Stimulated activated naive B cell treated with anti-CD40 and anti-IgM and Interleukin-4, amounts not matched to agents 10 μg/mL and 1 μg/mL and 100 μg/mL, for 72 hours (primary cell): ENCODE measurements around the gene MINDY1.

ENCODE experiments used
- ATAC-seq, 2 donors: fragments of 150-1000 bp; cut with Tn5 transposase; replicated peaks; 2 replicates each; pipeline ENCODE4 v1.10.0; 2021; ENCODE audit warnings: moderate library complexity in 1 of 2
- DNase-seq: peaks from one replicate; pipeline ENCODE4 v3.0.0; 2021
- H3K27ac Mint-ChIP-seq: one replicate; pipeline ENCODE4 v1.8.0; 2022; ENCODE audit warnings: mild to moderate bottlenecking, mixed read lengths
- H3K27me3 Mint-ChIP-seq, 2 donors: one replicate each; pipeline ENCODE4 v1.8.0; 2022; ENCODE audit warnings: mixed read lengths in 2 of 2
- H3K36me3 Mint-ChIP-seq, 2 donors: one replicate each; pipeline ENCODE4 v1.8.0; 2022; ENCODE audit warnings: mixed read lengths in 2 of 2, mild to moderate bottlenecking in 1 of 2
- H3K4me1 Mint-ChIP-seq, 2 donors: one replicate each; pipeline ENCODE4 v1.8.0; 2022; ENCODE audit warnings: mixed read lengths in 2 of 2, mild to moderate bottlenecking in 1 of 2
- H3K4me3 Mint-ChIP-seq, 2 donors: one replicate each; pipeline ENCODE4 v1.8.0; 2022; ENCODE audit warnings: mild to moderate bottlenecking in 2 of 2, mixed read lengths in 2 of 2, moderate library complexity in 1 of 2
- H3K9me3 Mint-ChIP-seq, 2 donors: one replicate each; pipeline ENCODE4 v1.8.0; 2022; ENCODE audit warnings: mixed read lengths in 2 of 2, mild to moderate bottlenecking in 1 of 2

Gene MINDY1

DNA sequence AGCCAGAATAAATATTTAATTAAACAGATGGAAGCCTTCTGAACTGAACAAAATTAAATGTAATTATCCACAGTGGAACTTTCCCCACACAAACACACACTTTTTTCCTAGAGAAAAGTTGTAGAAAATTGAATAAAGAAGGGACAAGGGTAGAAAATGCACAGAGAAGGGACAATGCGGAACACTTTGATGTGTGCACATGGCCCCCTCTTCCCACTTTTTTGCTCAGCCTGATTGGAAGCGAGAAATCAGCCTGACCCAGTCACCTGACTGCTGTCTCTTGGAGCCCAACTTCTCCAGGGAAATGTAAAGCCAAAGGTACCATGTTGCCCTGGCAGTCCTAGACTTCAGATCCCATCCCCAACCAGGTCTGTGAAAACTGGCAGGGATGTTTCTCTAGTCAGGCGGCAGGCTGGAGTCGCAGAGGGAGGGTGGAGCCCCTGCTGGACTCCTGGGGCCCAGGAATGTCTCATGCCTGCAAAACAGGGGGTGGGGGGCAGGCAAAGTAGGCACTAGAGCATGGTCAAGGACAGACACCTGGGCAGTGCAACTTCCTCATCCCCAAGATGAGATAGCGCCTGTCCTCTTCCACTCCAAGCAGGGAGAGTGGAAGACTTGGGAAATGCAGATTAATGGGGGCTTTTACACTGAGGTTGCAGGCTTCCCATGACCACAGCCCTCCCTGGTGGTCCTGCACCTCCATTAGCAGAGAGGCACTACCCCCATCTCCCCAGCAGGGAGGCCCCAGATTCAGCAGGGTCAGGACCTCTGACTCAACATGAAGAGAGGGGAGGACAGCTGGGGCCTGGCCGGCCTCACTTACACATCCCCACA lies 34.9 kb downstream of the MINDY1 start:
- Mint-ChIP-seq H3K9me3 (no peaks in the 10 kb centered on the region), H3K4me3 (peak overlapping the region; percentile 14 to 92), H3K4me1 (peaks cover 36 to 65% of the 10 kb centered on the region in 2 donors), H3K27ac (peak overlapping the region; percentile 88), H3K36me3 (peaks cover 19 to 35% of the 10 kb centered on the region in 2 donors), H3K27me3 (no peaks in the 10 kb centered on the region)
- no peak for DNase-seq
- ATAC-seq = no peak

- Mint-ChIP-seq H3K4me3 (no peak overlapping the region), H3K27ac (peak overlapping the region; percentile 56), H3K4me1 (peaks cover 29 to 57% of the 10 kb centered on the region in 2 donors), H3K9me3 (no peaks in the 10 kb centered on the region), H3K36me3 (peaks cover 23 to 43% of the 10 kb centered on the region in 2 donors), H3K27me3 (no peaks in the 10 kb centered on the region)
- DNase-seq (no peak), ATAC-seq (no peak)
Observed at GRCh38 chr1:150970808-150971582, 35.7 kb downstream of the MINDY1 start.

- Mint-ChIP-seq H3K27ac (peak overlapping the region; percentile 67), H3K9me3 (no peaks in the 10 kb centered on the region), H3K27me3 (no peaks in the 10 kb centered on the region), H3K4me3 (no peak overlapping the region), H3K36me3 (peaks cover 23 to 48% of the 10 kb centered on the region in 2 donors), H3K4me1 (peaks cover 29 to 55% of the 10 kb centered on the region in 2 donors)
- ATAC-seq (no peak), DNase-seq (no peak)
Observed at GRCh38 chr1:150969626-150970025, 37.1 kb downstream of the MINDY1 start.

- H3K36me3 Mint-ChIP-seq = peaks cover 25 to 60% of the 10 kb centered on the region in 2 donors
- no peaks in the 10 kb centered on the region for H3K27me3 Mint-ChIP-seq
- H3K4me3 Mint-ChIP-seq = no peak overlapping the region
- H3K9me3 Mint-ChIP-seq = no peaks in the 10 kb centered on the region
- no peak for ATAC-seq
- peaks cover 27 to 51% of the 10 kb centered on the region in 2 donors for H3K4me1 Mint-ChIP-seq
- DNase-seq = no peak
- H3K27ac Mint-ChIP-seq = peak overlapping the region; percentile 31
Observed at GRCh38 chr1:150968491-150968890, 38.2 kb downstream of the MINDY1 start.

DNA sequence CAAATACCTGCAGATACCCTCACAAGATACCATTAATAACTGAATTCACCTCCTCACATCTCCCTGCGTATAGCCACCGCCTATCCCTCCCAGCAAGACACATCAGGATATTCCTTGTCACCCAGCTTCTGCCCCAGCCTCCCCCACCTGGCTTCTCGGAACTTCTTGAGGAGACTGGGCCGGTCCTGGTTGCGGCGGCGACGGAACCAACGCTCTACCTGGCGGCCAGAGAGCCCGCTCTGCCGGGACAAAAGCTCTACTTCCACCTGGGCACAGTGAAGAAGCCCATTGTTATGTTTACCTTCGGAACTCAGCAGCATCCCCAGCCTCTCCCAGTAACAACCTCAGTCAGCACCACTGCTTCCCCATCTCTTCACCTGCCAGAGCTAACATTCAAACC lies 38.8 kb downstream of the MINDY1 start:
- H3K4me3 Mint-ChIP-seq = no peak overlapping the region
- H3K27me3 Mint-ChIP-seq = no peaks in the 10 kb centered on the region
- peaks cover 23 to 45% of the 10 kb centered on the region in 2 donors for H3K4me1 Mint-ChIP-seq
- peak overlapping the region; percentile 31 for H3K27ac Mint-ChIP-seq
- no peak for DNase-seq
- H3K36me3 Mint-ChIP-seq = peaks cover 30 to 65% of the 10 kb centered on the region in 2 donors
- ATAC-seq = no peak
- no peaks in the 10 kb centered on the region for H3K9me3 Mint-ChIP-seq

GRCh38 chr1:150966011-150966410 lies 40.7 kb downstream of the MINDY1 start:
- H3K4me1 Mint-ChIP-seq = peaks cover 10 to 26% of the 10 kb centered on the region in 2 donors
- peaks cover 37 to 68% of the 10 kb centered on the region in 2 donors for H3K36me3 Mint-ChIP-seq
- no peaks in the 10 kb centered on the region for H3K9me3 Mint-ChIP-seq
- no peaks in the 10 kb centered on the region for H3K27me3 Mint-ChIP-seq
- H3K4me3 Mint-ChIP-seq = no peak overlapping the region
- DNase-seq (no peak), ATAC-seq (no peak)
- no peak overlapping the region for H3K27ac Mint-ChIP-seq

DNA sequence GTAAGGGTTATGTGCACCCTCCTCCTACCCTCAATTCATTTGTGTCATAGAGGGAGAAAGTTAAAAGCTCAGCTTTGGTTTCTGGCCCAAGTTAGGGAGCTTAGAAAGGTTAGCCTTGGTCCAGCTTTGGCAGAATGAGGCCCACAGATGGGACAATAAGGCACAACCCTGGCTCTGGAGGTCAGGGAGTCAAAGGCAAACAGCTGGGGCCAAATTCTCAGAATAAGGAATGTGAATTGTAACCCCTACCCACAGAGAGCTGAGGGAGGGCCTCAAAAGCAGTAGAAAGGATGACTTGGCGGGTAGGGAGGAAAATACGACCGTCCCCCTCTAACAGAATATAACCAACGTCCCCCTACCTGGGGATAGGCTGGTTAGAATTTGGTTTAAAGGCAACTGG lies 41.1 kb downstream of the MINDY1 start:
- no peak overlapping the region for H3K4me3 Mint-ChIP-seq
- ATAC-seq (no peak), DNase-seq (no peak)
- H3K4me1 Mint-ChIP-seq = peaks cover 6 to 22% of the 10 kb centered on the region in 2 donors
- H3K27ac Mint-ChIP-seq = peak overlapping the region; percentile 82
- H3K27me3 Mint-ChIP-seq = no peaks in the 10 kb centered on the region
- H3K9me3 Mint-ChIP-seq = no peaks in the 10 kb centered on the region
- peaks cover 39 to 67% of the 10 kb centered on the region in 2 donors for H3K36me3 Mint-ChIP-seq

DNA sequence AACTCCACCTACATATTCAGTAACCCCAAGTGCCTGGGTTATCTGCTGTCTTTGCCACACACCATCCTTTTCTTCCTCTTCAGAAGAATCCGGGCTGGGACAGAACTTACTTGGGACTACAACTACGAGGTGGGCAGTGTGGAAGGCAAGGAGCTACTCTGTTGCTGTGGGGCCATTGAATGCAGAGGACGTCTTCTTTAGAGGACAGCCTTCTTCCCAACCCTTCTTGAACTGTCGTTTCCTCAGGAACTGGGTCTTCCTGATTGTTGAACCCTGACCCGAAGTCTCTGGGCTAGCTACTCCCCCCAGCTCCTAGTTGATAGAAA lies 42.6 kb downstream of the MINDY1 start:
- peaks cover 51 to 80% of the 10 kb centered on the region in 2 donors for H3K36me3 Mint-ChIP-seq
- H3K9me3 Mint-ChIP-seq = no peaks in the 10 kb centered on the region
- H3K4me3 Mint-ChIP-seq = no peak overlapping the region
- ATAC-seq (no peak), DNase-seq (no peak)
- no peaks in the 10 kb centered on the region for H3K27me3 Mint-ChIP-seq
- peaks cover 4 to 14% of the 10 kb centered on the region in 2 donors for H3K4me1 Mint-ChIP-seq
- H3K27ac Mint-ChIP-seq = peak overlapping the region; percentile 75

GRCh38 chr1:150963321-150964163 lies 43.2 kb downstream of the MINDY1 start:
- ATAC-seq = no peak
- Mint-ChIP-seq H3K36me3 (peaks cover 48 to 80% of the 10 kb centered on the region in 2 donors), H3K27me3 (no peaks in the 10 kb centered on the region), H3K4me3 (no peak overlapping the region), H3K9me3 (no peaks in the 10 kb centered on the region), H3K4me1 (peaks cover under 1 to 9% of the 10 kb centered on the region in 2 donors), H3K27ac (peak overlapping the region; percentile 70)
- no peak for DNase-seq

DNA sequence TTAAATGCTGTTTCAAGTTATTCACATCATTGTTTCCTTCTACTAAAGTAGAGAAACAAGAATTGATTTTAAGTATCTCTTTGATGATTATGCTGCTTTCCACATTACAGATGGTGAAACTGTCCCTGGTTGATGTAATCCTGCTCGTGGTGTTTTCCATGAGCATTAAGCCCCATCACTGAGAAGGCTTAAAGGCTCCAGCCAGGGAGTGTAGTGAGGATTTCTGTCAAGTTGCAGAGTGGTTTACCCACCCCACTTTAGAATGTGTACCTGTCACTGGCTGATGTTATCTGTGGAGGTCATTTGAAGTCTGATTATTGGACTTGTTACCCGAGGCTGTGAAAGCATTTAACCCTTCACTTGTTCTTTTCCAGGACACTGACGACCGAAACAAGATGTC lies 44.9 kb downstream of the MINDY1 start:
- Mint-ChIP-seq H3K27me3 (no peaks in the 10 kb centered on the region), H3K4me3 (no peak overlapping the region), H3K4me1 (no peaks in the 10 kb centered on the region), H3K36me3 (peaks cover 38 to 75% of the 10 kb centered on the region in 2 donors), H3K9me3 (no peaks in the 10 kb centered on the region), H3K27ac (no peak overlapping the region)
- ATAC-seq (no peak), DNase-seq (no peak)

GRCh38 chr1:150960646-150961045 lies 46.1 kb downstream of the MINDY1 start:
- Mint-ChIP-seq H3K27ac (peak overlapping the region; percentile 11), H3K4me3 (no peak overlapping the region), H3K9me3 (no peaks in the 10 kb centered on the region), H3K4me1 (no peaks in the 10 kb centered on the region), H3K36me3 (peaks cover 36 to 67% of the 10 kb centered on the region in 2 donors), H3K27me3 (no peaks in the 10 kb centered on the region)
- ATAC-seq = no peak
- no peak for DNase-seq

- Mint-ChIP-seq H3K9me3 (no peaks in the 10 kb centered on the region), H3K36me3 (peaks cover 41 to 63% of the 10 kb centered on the region in 2 donors), H3K27ac (no peak overlapping the region), H3K4me1 (no peaks in the 10 kb centered on the region), H3K27me3 (no peaks in the 10 kb centered on the region), H3K4me3 (no peak overlapping the region)
- DNase-seq (no peak), ATAC-seq (no peak)
Observed at GRCh38 chr1:150957666-150958065, 49.0 kb downstream of the MINDY1 start.

- DNase-seq = no peak
- H3K4me3 Mint-ChIP-seq = no peak overlapping the region
Observed at GRCh38 chr1:150955280-150955679, 51.4 kb downstream of the MINDY1 start.

DNA sequence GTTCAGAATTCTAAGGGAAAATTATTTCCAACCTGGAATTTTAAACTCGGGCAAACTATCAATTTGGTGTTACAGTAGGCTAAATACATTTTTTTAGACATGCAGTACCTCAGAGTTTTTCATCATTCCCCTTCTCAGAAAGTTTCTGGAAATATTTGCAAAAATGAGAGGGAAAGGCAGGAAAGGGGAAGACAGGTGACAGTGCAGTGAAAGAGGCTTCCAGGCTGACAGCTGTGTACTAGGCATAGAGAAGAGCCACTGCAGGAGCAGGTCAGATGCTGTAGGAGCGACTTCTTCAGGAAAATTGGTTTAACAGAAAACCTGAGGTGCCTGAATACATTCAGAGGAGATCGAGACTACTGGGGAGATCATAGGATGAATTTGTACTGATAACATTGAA lies 52.0 kb downstream of the MINDY1 start:
- no peak overlapping the region for H3K4me3 Mint-ChIP-seq
- ATAC-seq (no peak), DNase-seq (no peak)
- H3K27me3 Mint-ChIP-seq = no peaks in the 10 kb centered on the region
- no peaks in the 10 kb centered on the region for H3K9me3 Mint-ChIP-seq
- peak overlapping the region; percentile 1 for H3K27ac Mint-ChIP-seq
- no peaks in the 10 kb centered on the region for H3K4me1 Mint-ChIP-seq
- H3K36me3 Mint-ChIP-seq = peaks cover 41 to 63% of the 10 kb centered on the region in 2 donors

More at GRCh38 chr1:150955280-150955679, 51.4 kb downstream of the MINDY1 start:
- Mint-ChIP-seq H3K27ac (no peak overlapping the region), H3K27me3 (no peaks in the 10 kb centered on the region), H3K9me3 (no peaks in the 10 kb centered on the region), H3K36me3 (peaks cover 45 to 64% of the 10 kb centered on the region in 2 donors), H3K4me1 (no peaks in the 10 kb centered on the region)
- no peak for ATAC-seq
